Measurements from ENCODE around the gene FRS2.

GRCh38 chr12:69524755-69525469 lies 54.7 kb downstream of the FRS2 start:
- no peak for TF ChIP-seq TBL1XR1 (IDR thresholded peaks at IDR 0.05; ENCODE audit: low read length in 2 of 2)
- TF ChIP-seq KAT2B (IDR thresholded peaks at IDR 0.05; ENCODE audit: low read depth, low read length) = no peak
- TF ChIP-seq PCBP1 (IDR thresholded peaks at IDR 0.05; ENCODE audit: low read depth, low read length, poor library complexity, severe bottlenecking) = no peak
- TF ChIP-seq ZKSCAN1 (IDR thresholded peaks at IDR 0.05; ENCODE audit: low read depth, low read length) = no peak
- no peak for TF ChIP-seq CTCF (IDR thresholded peaks at IDR 0.05 in 2 of 3, conservative IDR thresholded peaks at IDR 0.05 in 1 of 3; ENCODE audit: insufficient read depth in 2 of 3, low read depth in 1 of 3, low read length in 3 of 3)
- TF ChIP-seq CBX8 (IDR thresholded peaks at IDR 0.05; ENCODE audit: borderline replicate concordance, extremely low read depth, low read depth, low read length, poor library complexity, severe bottlenecking) = no peak
- no peak for TF ChIP-seq CHD2 (IDR thresholded peaks at IDR 0.05; ENCODE audit: low read depth, low read length)

All from K562 (cell line).